GM18520 (cell line): Measurements from ENCODE around the gene FUCA1.
"Not testable (repeated sequence)": the region's sequence is repeated elsewhere in the genome, so short reads cannot be mapped to it uniquely, and the experiment has no call there.

Source experiments
- ATAC-seq: cut with Tn5 transposase; IDR thresholded peaks from one replicate; pipeline ENCODE4 v1.9.1; 2021; ENCODE audit not compliant: unreplicated experiment

Gene FUCA1

DNA sequence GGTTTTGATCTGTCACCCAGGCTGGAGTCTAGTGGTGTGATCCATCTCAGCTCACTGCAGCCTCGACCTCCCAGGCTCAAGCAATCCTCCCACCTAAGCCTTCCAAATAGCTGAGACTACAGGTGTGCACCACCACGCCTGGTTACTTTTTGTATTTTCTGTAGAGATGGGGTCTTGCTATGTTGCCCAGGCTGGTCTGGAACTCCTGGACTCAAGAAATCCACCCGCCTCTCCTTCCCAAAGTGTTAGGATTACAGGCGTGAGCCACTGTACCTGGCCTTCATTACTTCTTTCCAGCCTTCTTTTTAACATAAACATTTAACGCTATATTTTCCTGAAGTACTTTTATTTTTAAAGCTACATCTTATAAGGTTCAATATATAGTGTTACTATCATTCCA is 24.4 kb downstream of the FUCA1 start:
- ATAC-seq: no peak

DNA sequence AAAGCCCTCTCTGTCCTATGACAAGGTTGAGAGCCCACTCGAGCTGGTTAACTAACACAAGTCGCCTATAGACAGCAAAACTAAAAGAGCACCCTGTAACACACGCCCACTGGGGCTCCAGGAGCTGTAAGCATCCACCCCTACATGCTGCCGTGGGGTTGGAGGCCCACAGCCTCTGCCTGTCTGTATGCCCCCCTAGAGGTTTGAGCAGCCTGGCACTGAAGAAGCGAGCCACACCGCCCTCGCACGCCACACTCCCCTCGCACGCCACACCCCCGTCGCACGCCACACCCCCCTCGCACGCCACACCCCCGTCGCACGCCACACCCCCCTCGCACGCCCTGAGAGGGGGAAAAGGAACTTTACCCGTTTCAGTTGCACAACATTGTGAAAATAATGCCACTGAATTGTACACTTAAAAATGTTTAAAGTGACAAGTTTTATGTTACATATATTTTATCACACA is 29.7 kb downstream of the FUCA1 start:
- ATAC-seq: no peak

- ATAC-seq: no peak
Measured at GRCh38 chr1:23837908-23838307, 30.2 kb downstream of the FUCA1 start.

GRCh38 chr1:23836037-23836436 is 32.1 kb downstream of the FUCA1 start:
- no peak for ATAC-seq

DNA sequence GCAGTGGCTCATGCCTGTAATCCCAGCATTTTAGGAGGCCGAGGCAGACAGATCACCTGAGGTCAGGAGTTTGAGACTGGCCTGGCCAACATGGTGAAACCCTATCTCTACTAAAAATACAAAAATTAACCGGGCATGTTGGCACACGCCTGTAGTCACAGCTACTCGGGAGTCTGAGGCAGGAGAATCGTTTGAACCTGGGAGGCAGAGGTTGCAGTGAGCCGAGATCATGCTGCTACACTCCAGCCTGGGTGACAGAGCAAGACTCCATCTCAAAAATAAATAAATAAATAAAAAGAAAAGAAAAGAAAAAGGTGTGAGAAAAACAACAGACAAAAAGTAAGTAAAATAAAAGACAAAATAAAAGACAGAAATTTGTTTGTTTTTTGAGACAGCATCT is 33.9 kb downstream of the FUCA1 start:
- not testable (repeated sequence) for ATAC-seq

- ATAC-seq: no peak
Measured at GRCh38 chr1:23827717-23828116, 40.4 kb downstream of the FUCA1 start.

DNA sequence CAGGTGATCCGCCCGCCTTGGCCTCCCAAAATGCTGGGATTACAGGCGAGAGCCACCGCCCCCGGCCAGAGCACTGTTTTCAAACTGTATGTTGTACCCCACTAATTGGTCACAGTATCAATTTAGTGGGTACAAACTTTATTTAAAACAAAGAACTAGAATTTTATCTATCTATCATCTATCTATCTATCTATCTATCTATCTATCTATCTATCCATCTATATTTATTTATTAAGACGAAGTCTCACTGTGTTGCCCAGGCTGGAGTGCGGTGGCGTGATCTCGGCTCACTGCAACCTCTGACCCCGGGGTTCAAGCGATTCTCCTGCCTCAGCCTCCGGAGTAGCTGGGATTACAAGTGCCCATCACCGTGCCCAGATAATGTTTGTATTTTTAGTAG is 41.5 kb downstream of the FUCA1 start:
- not testable (repeated sequence) for ATAC-seq

- ATAC-seq: peak; percentile 49
Measured at GRCh38 chr1:23825762-23826522, 42.1 kb downstream of the FUCA1 start.

GRCh38 chr1:23825076-23825761 is 42.9 kb downstream of the FUCA1 start, which contains the start of gene HMGCL:
Gene HMGCL, minus strand, starts transcription at chr1:23825429. Its CDS starts 14 bp downstream, at chr1:23825415.
- ATAC-seq: peak; percentile 73

DNA sequence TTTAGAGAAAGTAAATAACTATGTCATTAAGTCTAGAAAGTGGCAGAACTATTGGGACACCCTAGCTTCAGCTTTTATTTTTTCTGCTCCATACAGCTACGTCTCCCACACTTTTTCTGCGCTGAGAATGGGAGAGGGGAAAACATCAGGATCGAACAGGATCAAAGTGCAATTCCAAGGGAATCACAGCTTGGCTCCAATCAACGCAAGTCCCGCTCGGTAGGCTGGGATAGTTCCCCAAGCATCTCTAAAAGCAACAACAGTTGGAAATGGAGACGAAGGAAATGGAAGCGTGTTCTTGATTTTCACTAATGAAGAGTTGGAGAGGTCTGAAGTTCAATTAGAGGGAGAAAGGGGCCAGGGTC is 43.4 kb downstream of the FUCA1 start:
- ATAC-seq: no peak

- ATAC-seq: no peak
Measured at GRCh38 chr1:23823767-23824166, 44.3 kb downstream of the FUCA1 start.

- no peak for ATAC-seq
Measured at GRCh38 chr1:23817633-23818032, 50.5 kb downstream of the FUCA1 start.

DNA sequence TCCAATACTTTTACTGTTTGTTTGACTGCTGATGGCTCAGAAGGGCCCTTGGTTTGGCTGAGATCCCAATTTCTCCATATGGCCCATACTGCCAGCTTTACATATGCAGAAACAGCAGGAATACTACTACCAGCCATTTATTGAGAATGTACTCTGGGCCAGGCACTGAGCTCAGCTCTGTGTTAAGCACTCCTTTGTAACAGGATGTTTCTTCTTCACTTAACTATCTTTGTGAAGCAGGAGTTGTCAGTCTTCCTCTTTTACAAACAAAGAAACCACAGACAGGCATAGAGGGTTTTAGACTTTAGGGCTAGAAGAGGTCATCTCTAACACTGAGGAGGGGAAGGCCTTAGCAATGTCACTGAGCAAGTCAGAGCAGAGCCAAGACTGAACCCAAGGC is 51.2 kb downstream of the FUCA1 start:
- no peak for ATAC-seq

- no peak for ATAC-seq
Measured at GRCh38 chr1:23816361-23816760, 51.7 kb downstream of the FUCA1 start.

GRCh38 chr1:23814016-23814415 is 54.1 kb downstream of the FUCA1 start:
- ATAC-seq: no peak

GRCh38 chr1:23810818-23811540 is 57.1 kb downstream of the FUCA1 start:
- ATAC-seq: no peak

DNA sequence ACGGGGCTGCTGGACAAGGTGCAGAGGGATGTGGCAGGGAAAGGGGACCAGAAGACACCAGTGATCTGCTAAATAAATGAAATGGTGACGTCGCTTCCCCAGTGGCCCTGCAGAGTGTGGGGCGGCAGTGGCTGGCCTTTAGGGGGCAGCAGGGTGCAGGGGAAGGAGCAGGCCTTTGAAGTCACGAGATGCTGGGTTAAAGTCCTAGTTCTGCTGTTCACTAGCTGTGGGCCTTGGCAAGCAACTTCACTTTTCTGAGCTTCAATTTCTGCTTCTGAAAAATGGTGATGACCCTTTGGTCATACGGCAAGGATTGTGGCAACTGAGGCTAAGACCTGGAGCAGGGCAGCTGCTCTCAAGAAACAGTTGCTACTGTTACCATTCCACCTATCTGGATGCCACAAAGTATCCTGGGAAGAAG is 58.3 kb downstream of the FUCA1 start:
- no peak for ATAC-seq

DNA sequence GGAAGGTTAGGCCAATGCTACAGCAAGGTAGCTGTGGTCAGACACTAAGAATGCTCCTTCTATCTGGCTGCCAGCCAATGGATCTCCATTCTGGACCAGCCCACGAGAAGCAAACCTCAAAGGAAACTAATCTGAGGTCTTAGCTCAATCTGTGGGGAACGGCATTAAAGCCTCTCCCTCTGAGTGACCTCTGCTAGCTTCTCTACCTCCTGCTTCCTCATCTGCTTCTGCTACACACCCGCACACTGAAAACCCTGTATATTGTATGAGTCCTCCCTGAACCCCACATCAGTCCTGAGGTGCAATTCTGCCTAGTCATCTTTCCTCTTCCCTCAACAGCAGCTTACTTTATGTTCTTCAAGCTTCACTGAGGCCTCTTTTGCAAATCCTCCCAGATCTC is 60.6 kb downstream of the FUCA1 start:
- no peak for ATAC-seq

DNA sequence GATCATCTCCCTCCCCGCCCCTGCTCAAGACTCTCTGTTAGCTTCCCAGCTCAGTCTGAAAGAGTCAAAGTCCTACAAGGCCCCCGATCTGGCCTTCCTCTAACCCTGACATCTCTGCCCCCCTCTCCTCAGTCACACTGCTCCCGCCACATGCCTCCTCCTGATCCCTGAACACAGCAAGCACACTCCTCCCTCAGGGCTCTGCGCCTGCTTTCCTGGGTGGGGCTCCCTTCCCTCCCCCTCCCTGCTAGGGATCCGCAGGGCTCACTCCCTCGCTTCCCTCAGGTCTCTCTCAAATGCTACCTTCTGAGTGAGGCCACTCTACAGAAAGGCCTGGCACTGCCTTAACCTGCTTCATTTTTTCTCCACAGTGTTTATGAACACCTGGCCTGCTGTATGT is 61.8 kb downstream of the FUCA1 start:
- no peak for ATAC-seq

DNA sequence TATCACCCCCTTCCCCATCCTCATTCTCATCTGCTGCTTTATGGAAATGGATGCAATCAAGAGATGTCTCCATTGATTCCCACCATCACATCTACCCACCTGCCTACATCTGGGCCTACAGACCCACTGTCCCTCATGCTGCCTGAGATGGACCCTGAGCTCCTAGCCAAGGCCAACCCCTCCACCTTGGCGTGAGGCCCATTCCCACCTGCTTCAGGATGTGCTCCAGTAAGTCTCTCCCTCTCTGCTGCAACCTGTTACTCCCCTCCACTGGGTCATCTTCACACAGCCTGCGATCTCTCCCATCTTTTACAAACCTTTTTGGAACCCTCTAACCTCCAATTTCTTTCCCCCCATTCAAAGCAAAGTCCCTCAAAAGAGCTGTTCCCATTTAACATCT is 63.1 kb downstream of the FUCA1 start:
- no peak for ATAC-seq

- no peak for ATAC-seq
Measured at GRCh38 chr1:23804183-23804835, 63.8 kb downstream of the FUCA1 start.
